IPS DF 6.9 (cell line): ENCODE data around the gene SMC2.

Experiments
- DNase-seq: peaks from one replicate; pipeline ENCODE4 v3.0.0-alpha.2; 2013; ENCODE audit warnings: low read depth, low spot score
- H3K27ac ChIP-seq: one replicate; pipeline ENCODE4 v1.5.1; 2013; ENCODE audit warnings: low read length, control low read depth
- H3K27me3 ChIP-seq: 2 replicates; pipeline ENCODE4 v1.6.1; 2013; ENCODE audit warnings: mild to moderate bottlenecking, low read length; ENCODE audit not compliant: control insufficient read depth, insufficient read depth
- H3K36me3 ChIP-seq: 2 replicates; pipeline ENCODE4 v1.6.1; 2013; ENCODE audit warnings: low read length; ENCODE audit not compliant: control insufficient read depth, insufficient read depth
- H3K4me1 ChIP-seq: 2 replicates; pipeline ENCODE4 v1.6.1; 2013; ENCODE audit warnings: low read length; ENCODE audit not compliant: control insufficient read depth, insufficient read depth
- H3K4me3 ChIP-seq: 2 replicates; pipeline ENCODE4 v1.5.1; 2013; ENCODE audit warnings: mild to moderate bottlenecking, low read length
- H3K9me3 ChIP-seq: 2 replicates; pipeline ENCODE4 v1.6.1; 2013; ENCODE audit warnings: low read length, inconsistent platforms; ENCODE audit not compliant: control insufficient read depth, insufficient read depth
- WGBS: extraction: QIAGEN DNeasy Blood & Tissue Kit; methylation state at CpG from one replicate; pipeline ENCODE4 v1.1.7; 2013; ENCODE audit warnings: mixed read lengths, missing lambda C conversion rate; ENCODE audit not compliant: insufficient read length, insufficient coverage; 5-methylcytosine and 5-hydroxymethylcytosine counted together

SMC2 gene

DNA sequence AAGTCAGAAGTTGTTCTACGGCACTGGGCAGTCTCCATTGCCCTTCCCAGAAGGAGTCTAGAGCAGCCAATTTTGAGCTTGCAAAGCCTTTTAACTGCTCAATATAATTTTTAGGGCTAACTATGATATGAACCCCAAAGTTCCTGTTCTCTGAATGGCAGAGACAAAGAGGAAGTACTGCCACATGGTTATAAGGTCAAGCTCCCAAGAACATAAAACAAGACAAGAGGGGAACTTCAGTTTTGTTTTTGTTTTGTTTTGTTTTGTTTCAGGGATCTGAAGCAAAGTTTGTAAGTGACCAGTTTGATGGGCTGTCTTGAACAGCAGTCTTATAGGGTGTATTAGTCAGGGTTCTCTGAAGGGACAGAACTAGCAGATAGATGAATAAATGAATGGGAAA is 11.9 kb upstream of the SMC2 start:
- Histone ChIP-seq H3K36me3 (no peaks in the 10 kb centered on the region), H3K4me3 (no peak overlapping the region), H3K9me3 (peaks cover 4% of the 10 kb centered on the region), H3K27ac (no peak overlapping the region), H3K4me1 (no peaks in the 10 kb centered on the region), H3K27me3 (no peaks in the 10 kb centered on the region)
- DNase-seq: no peak
- no CpG with 5 or more reads among the region's 1 CpG for WGBS

DNA sequence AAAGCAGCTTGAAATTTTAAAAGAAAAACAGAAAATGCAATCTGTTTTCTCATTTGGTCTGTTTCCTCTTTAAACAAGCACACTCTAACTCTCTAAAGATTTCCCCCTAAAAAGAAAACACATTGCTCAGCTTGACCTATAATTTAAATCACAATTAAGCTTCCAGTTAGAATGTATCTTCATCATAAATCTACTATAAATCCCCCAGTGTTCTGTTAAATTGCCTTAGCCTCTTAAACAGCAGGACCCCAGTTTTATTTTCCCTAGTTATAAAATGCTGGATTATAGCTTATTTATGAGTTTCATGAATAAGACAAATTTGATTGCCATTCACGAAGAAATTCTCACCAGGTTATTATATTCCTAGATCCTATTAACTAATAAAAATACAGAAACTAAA is 8.6 kb upstream of the SMC2 start:
- no peak overlapping the region for H3K27ac ChIP-seq
- no peaks in the 10 kb centered on the region for H3K27me3 ChIP-seq
- no peak overlapping the region for H3K4me3 ChIP-seq
- DNase-seq: no peak
- no peaks in the 10 kb centered on the region for H3K4me1 ChIP-seq
- H3K36me3 ChIP-seq: no peaks in the 10 kb centered on the region
- peaks cover 4% of the 10 kb centered on the region for H3K9me3 ChIP-seq
- WGBS: no CpG with 5 or more reads among the region's 1 CpG

DNA sequence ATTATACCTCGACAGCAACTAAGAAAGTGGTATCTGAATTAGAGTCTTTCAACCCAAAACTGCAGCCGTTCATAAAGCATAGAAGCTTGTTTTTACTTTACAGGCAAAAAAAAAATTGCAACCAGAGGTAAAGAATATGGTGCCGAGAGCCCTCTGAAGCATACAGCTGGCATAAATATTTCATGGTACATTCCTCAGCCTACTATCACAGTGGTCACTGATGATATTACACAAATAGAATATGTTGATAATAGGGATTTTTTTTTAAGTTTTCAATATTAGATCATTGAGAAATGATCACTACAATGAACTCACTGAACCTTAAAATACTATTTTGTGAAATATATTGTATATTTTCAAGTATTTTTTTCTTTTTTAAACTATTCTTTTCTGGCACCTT is 6.2 kb upstream of the SMC2 start:
- H3K36me3 ChIP-seq: no peaks in the 10 kb centered on the region
- WGBS: no CpG with 5 or more reads among the region's 3 CpGs
- H3K9me3 ChIP-seq: peaks cover 2% of the 10 kb centered on the region; the same call in 1 of the 2 replicates
- no peak for DNase-seq
- no peak overlapping the region for H3K4me3 ChIP-seq
- no peak overlapping the region for H3K27ac ChIP-seq
- H3K4me1 ChIP-seq: no peaks in the 10 kb centered on the region
- H3K27me3 ChIP-seq: no peaks in the 10 kb centered on the region

DNA sequence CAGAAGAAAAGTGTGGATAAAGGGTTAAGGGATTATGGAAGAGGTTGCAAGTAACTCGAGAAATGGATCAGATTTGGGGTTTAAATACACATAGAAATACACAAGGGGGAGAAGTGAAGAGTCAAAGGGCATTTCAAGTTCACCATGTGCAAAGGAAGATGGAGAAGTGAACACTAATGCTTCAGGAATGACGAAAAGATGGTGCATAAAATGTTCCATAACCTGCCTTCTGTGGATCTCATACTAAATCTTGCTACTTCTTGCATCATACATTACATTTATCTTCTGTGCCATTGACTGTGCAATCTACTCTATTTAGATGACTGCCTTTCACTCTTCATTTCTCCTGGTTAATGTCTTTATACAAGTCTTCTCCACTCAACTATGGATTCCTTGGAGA is 5.7 kb upstream of the SMC2 start:
- 100% methylated on average over 1 of the region's 2 CpGs for WGBS
- no peak for DNase-seq
- Histone ChIP-seq H3K4me1 (no peaks in the 10 kb centered on the region), H3K27ac (no peak overlapping the region), H3K36me3 (no peaks in the 10 kb centered on the region), H3K27me3 (no peaks in the 10 kb centered on the region), H3K9me3 (peaks cover 2% of the 10 kb centered on the region; the same call in 1 of the 2 replicates), H3K4me3 (no peak overlapping the region)

DNA sequence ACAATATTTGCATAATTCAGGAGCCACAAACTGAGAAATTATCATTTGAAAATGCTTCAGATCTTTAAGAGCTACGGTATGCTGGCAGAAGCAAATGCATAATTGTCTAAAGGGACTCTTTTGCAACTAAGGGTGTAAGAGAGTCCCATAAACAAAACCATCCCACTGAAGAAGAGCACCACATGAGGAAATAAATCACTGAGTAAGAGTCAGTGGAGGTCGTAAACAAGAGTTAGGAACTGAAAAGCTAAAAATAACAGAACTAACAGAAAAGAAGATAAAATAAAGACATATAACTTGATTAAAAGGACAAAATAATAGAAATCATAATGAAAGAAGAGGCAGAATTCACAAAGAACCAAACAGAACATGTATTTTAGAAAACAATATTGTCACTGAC is 3.5 kb upstream of the SMC2 start:
- Histone ChIP-seq H3K27ac (no peak overlapping the region), H3K4me3 (no peak overlapping the region)
- no CpG with 5 or more reads among the region's 2 CpGs for WGBS

DNA sequence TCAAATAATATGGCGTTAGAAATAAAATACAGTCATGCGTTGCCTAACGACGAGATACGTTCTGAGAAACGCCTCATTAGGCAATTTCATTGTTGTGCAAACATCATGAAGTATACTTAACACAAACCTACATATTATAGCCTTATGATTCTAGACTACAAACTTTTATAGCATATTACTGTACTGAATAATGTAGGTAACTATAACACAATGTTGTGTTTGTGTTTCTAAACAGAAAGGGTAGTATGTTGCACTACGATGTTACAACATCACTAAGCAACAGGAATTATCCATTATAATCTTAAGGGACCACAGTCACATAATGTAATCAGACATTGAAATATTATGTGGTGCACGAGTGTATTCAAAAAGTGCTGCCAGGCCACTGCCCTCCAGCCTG is 3.0 kb upstream of the SMC2 start:
- WGBS: no CpG with 5 or more reads among the region's 8 CpGs
- H3K27me3 ChIP-seq: no peaks in the 10 kb centered on the region
- H3K4me3 ChIP-seq: no peak overlapping the region
- H3K36me3 ChIP-seq: no peaks in the 10 kb centered on the region
- H3K27ac ChIP-seq: no peak overlapping the region
- no peak for DNase-seq
- H3K4me1 ChIP-seq: no peaks in the 10 kb centered on the region
- no peaks in the 10 kb centered on the region; the same call in 1 of the 2 replicates for H3K9me3 ChIP-seq

More for the DNA sequence above, 3.5 kb upstream of the SMC2 start:
- DNase-seq: no peak
- H3K9me3 ChIP-seq: no peaks in the 10 kb centered on the region; the same call in 1 of the 2 replicates
- H3K27me3 ChIP-seq: no peaks in the 10 kb centered on the region
- no peaks in the 10 kb centered on the region for H3K4me1 ChIP-seq
- no peaks in the 10 kb centered on the region for H3K36me3 ChIP-seq

DNA sequence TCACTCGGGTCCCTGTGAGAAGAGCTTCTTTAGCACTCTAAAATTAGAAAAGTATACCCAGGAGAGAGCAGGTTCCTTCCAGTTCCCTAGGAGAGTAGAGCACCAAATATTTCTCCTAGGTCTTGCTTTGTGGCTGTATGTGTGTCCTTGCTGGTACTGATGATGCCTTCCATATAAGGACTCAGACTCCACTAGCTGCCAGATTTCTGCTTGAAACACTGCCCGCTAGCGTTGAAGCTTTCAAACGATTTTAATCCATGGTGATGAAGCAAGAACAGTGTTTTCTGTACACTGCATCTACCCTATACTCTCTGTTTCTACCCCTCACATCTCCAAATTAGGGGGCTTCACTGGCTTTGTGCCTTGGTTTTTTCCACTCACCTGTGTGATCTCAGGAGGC is 2.4 kb upstream of the SMC2 start:
- H3K4me1 ChIP-seq: no peaks in the 10 kb centered on the region
- H3K9me3 ChIP-seq: no peaks in the 10 kb centered on the region; the same call in 1 of the 2 replicates
- no peaks in the 10 kb centered on the region for H3K27me3 ChIP-seq
- WGBS: no CpG with 5 or more reads among the region's 4 CpGs
- H3K36me3 ChIP-seq: no peaks in the 10 kb centered on the region
- DNase-seq: no peak
- no peak overlapping the region for H3K4me3 ChIP-seq
- no peak overlapping the region for H3K27ac ChIP-seq

DNA sequence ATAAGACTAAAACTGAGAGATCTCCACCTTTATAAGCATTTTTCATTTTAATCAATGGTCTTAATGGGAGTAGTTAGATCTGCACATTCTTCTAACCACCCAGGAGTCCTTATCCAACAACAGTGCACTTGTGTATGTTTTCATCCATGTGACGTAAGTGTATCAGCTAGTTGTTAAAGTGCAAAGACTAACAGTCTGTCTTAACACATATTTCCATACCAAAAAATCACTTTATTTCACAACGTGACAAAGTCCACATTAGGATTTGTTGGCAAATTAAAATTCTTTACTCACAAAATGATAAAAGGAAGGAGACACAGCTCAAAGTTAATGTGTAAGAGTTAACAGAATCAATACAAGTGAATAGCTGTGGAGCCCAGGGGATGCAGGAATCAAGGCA is 1.9 kb upstream of the SMC2 start:
- Histone ChIP-seq H3K4me1 (no peaks in the 10 kb centered on the region), H3K27ac (no peak overlapping the region)
- WGBS: no CpG with 5 or more reads among the region's 2 CpGs

DNA sequence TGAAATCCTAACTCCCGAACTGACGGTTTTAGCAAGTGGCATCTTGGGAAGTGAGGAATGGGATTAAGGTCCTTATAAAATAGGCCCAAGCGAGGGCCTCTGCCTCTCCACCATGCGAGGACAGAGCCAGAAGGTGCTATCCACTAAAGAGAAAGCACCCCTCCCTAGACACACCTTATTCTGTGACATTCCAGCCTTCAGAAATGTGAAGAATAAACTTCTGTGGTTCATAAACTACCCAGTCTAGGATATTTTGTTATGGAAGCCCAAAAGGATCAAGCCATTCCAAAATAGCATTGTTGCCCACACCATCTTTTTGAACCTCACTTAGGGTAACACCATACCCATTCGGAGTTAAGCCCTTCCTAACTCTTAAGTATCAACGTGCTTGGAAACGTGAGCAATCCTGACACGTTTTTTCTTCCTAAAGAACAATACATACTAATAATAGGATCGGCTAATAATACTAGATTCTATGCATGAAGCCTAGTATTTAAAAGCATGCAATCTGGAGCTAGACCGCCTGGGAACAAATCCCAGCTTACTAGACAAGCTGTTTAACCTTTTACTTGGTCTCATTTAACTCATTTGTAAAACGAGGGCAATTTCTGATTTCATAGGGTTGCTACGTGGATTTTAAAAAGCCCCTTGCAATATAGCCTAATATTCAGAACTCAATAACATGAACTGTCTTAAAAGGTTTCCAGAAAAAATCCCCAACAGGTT is 1.1 kb upstream of the SMC2 start:
- no peaks in the 10 kb centered on the region for H3K27me3 ChIP-seq
- H3K36me3 ChIP-seq: no peaks in the 10 kb centered on the region
- peak overlapping the region; percentile 98 for H3K4me3 ChIP-seq
- H3K27ac ChIP-seq: no peak overlapping the region
- no peak for DNase-seq
- no CpG with 5 or more reads among the region's 12 CpGs for WGBS
- H3K4me1 ChIP-seq: no peaks in the 10 kb centered on the region
- no peaks in the 10 kb centered on the region for H3K9me3 ChIP-seq

More for the DNA sequence above, 1.9 kb upstream of the SMC2 start:
- Histone ChIP-seq H3K36me3 (no peaks in the 10 kb centered on the region), H3K9me3 (no peaks in the 10 kb centered on the region; the same call in 1 of the 2 replicates), H3K4me3 (no peak overlapping the region), H3K27me3 (no peaks in the 10 kb centered on the region)
- no peak for DNase-seq

DNA sequence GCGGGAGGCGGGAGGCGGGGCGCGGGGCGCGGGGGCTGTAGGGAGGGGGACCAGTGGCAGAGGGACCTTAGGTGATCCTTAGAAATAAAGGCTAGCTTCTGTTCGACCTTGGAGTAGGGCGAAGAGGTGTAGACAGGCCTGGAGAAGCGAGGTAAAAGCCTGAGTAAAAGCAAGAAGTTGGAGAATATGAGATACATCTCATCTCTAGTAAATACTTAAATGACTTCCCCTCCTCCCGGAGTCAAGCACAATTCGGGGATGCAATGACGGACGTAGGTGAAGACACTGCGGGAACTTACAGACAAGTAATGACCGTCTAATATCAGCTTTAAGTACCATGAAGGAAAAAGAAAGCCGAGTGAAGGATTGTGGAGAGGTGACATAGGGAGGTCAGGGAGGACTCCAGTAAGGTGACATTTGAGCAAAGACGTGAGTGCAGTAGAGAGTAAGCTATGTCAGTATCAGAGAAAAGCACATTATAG is 466 bp downstream of the SMC2 start:
- no peaks in the 10 kb centered on the region for H3K36me3 ChIP-seq
- H3K27me3 ChIP-seq: no peaks in the 10 kb centered on the region
- no peak for DNase-seq
- H3K4me3 ChIP-seq: peak overlapping the region; percentile 98
- no CpG with 5 or more reads among the region's 18 CpGs for WGBS
- H3K4me1 ChIP-seq: no peaks in the 10 kb centered on the region
- no peak overlapping the region for H3K27ac ChIP-seq
- H3K9me3 ChIP-seq: no peaks in the 10 kb centered on the region

DNA sequence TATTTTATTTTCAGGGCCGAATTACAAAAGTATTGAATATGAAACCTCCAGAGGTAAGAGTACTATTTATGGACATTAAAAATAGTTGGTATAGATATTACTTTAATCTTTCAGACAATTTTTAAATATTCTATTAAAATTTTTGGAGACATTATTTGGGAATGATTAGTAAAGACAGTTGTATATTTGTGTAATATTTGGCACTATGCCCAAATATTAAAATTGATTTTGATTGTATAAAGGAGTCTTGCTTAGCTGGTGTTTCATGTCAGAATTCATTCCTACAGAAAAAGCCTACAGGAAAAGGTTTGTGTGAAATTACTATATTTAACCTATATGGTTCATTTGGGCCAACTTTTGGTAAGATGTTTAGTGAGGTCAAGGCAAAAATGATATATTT is 5.5 kb downstream of the SMC2 start:
- Histone ChIP-seq H3K27ac (no peak overlapping the region), H3K27me3 (no peaks in the 10 kb centered on the region), H3K36me3 (no peaks in the 10 kb centered on the region; the same call in 1 of the 2 replicates), H3K9me3 (no peaks in the 10 kb centered on the region), H3K4me1 (no peaks in the 10 kb centered on the region), H3K4me3 (no peak overlapping the region)
- no CpG with 5 or more reads among the region's 1 CpG for WGBS
- no peak for DNase-seq
